HCT116 (cell line): Measurements from ENCODE around the gene RELL1. TPM values are rescaled to one million over a fixed set of nuclear protein-coding genes. Genes with fewer than 3 reads are reported as not detected.

ENCODE experiments used
- ATAC-seq: fragments of 200-7000 bp; cut with Tn5 transposase; 2 replicates; pipeline ENCODE4 v1.9.1; 2020; ENCODE audit warnings: mild to moderate bottlenecking, moderate library complexity
- Bru-seq: library from RNA; stranded (reverse); fragments of 400-500 nt; gene quantifications from one replicate; lab custom pipeline; 2021; lab: Mats Ljungman, UMichigan
- BruChase-seq, 2 experiments: library from RNA; stranded (reverse); fragments of 400-500 nt; gene quantifications; one replicate each; lab custom pipeline; 2021; lab: Mats Ljungman, UMichigan
- BruUV-seq: library from RNA; stranded (reverse); fragments of 400-500 nt; replicated peaks from 2 replicates; lab custom pipeline; 2021; lab: Mats Ljungman, UMichigan
- CTCF ChIA-PET: fragments of 300-600 bp; sonication (Branson Sonifier 250); formaldehyde crosslinking; loops from one replicate; lab custom pipeline; 2021; ENCODE audit warnings: antibody characterized with exemption; lab: Charles Lee
- POLR2A ChIA-PET: fragments of 300-600, 350-600 bp; sonication (Branson Sonifier 250); formaldehyde crosslinking; loops from one replicate; lab custom pipeline; 2021; ENCODE audit warnings: antibody characterized with exemption; lab: Charles Lee
- RAD21 ChIA-PET, 2 experiments: fragments of 300-600 bp; sonication (Branson Sonifier 250); formaldehyde crosslinking; loops; one replicate each; lab custom pipeline; 2023; ENCODE audit warnings: low total read pairs in 2 of 2; ENCODE audit not compliant: uncharacterized antibody in 2 of 2, unreplicated experiment in 2 of 2, low non-redundant PET in 1 of 2; lab: Charles Lee
- DNase-seq: peaks from one replicate; pipeline ENCODE4 v3.0.0-alpha.2; 2010; ENCODE audit warnings: low read depth, low spot score
- H2AFZ ChIP-seq: fragments of 200-600 bp; shearing (Covaris generic), sonication (generic); 2 replicates; pipeline ENCODE4 v1.6.1; 2017; ENCODE audit warnings: low read depth, mixed run types, mixed read lengths, antibody characterized with exemption, low read length; ENCODE audit not compliant: poor library complexity, severe bottlenecking
- H3K27ac ChIP-seq: 2 replicates; pipeline ENCODE4 v1.5.1; 2012; ENCODE audit warnings: low read depth, low read length
- H3K27me3 ChIP-seq: fragments of 200-600 bp; sonication (generic); 2 replicates; pipeline ENCODE4 v1.6.1; 2016; ENCODE audit warnings: mixed run types, low read length, mixed read lengths; ENCODE audit not compliant: insufficient read depth
- H3K36me3 ChIP-seq, 2 experiments: fragments of 200-500 bp in 1 of 2; fragments of 200-600 bp in 1 of 2; sonication (Bioruptor generic) in 1 of 2; sonication (generic) in 1 of 2; 2 replicates each; pipeline versions ENCODE4 v1.5.1 to v1.6.1; 2014 to 2016; ENCODE audit warnings: low read length in 2 of 2, inconsistent platforms in 1 of 2, mixed read lengths in 1 of 2, mixed run types in 1 of 2; ENCODE audit not compliant: insufficient read depth in 2 of 2, control insufficient read depth in 1 of 2
- H3K4me1 ChIP-seq, 2 experiments: fragments of 200-600 bp in 1 of 2; sonication (generic) in 1 of 2; 2 replicates each; pipeline versions ENCODE4 v1.5.1 to v1.6.1; 2012 to 2017; ENCODE audit warnings: low read length in 2 of 2, inconsistent platforms in 1 of 2, mild to moderate bottlenecking in 1 of 2, mixed read lengths in 1 of 2, mixed run types in 1 of 2, moderate library complexity in 1 of 2; ENCODE audit not compliant: insufficient read depth in 2 of 2, control insufficient read depth in 1 of 2
- H3K4me2 ChIP-seq: fragments of 200-600 bp; sonication (generic); 2 replicates; pipeline ENCODE4 v1.6.1; 2017; ENCODE audit warnings: mixed run types, low read length, mixed read lengths
- H3K4me3 ChIP-seq, 2 experiments: fragments of 200-600 bp in 1 of 2; sonication (generic) in 1 of 2; replicated peaks in 1 of 2; 2 replicates each; pipeline ENCODE4 v1.5.1; 2011 to 2016; ENCODE audit warnings: low read length in 2 of 2, control low read depth in 1 of 2, low read depth in 1 of 2, mild to moderate bottlenecking in 1 of 2, mixed read lengths in 1 of 2, mixed run types in 1 of 2
- H3K79me2 ChIP-seq: fragments of 200-600 bp; sonication (generic); 2 replicates; pipeline ENCODE4 v1.6.1; 2017; ENCODE audit warnings: mild to moderate bottlenecking, mixed run types, low read length, moderate library complexity, mixed read lengths; ENCODE audit not compliant: insufficient read depth
- H3K9ac ChIP-seq: fragments of 200-600 bp; sonication (generic); 2 replicates; pipeline ENCODE4 v1.6.1; 2016; ENCODE audit warnings: low read length, mixed read lengths
- H3K9me2 ChIP-seq: fragments of 200-600 bp; sonication (generic), shearing (Covaris generic); 2 replicates; pipeline ENCODE4 v1.6.1; 2017; ENCODE audit warnings: mixed run types, mild to moderate bottlenecking, moderate library complexity; ENCODE audit not compliant: insufficient read depth
- H3K9me3 ChIP-seq, 2 experiments: fragments of 200-500 bp in 1 of 2; fragments of 200-600 bp in 1 of 2; sonication (Bioruptor generic) in 1 of 2; sonication (generic) in 1 of 2; 2 replicates each; pipeline ENCODE4 v1.6.1; 2014 to 2017; ENCODE audit warnings: low read length in 2 of 2, mixed read lengths in 2 of 2, inconsistent platforms in 1 of 2, low read depth in 1 of 2, mild to moderate bottlenecking in 1 of 2, mixed run types in 1 of 2, moderate library complexity in 1 of 2; ENCODE audit not compliant: control insufficient read depth in 1 of 2, insufficient read depth in 1 of 2
- H4K20me1 ChIP-seq: fragments of 200-600 bp; sonication (generic), shearing (Covaris generic); 2 replicates; pipeline ENCODE4 v1.6.1; 2017; ENCODE audit warnings: mixed run types, mild to moderate bottlenecking, moderate library complexity; ENCODE audit not compliant: insufficient read depth
- CBX3 ChIP-seq: IDR thresholded peaks from 2 replicates; pipeline ENCODE4 v1.6.1; 2012; ENCODE audit warnings: low read depth
- CEBPB ChIP-seq: IDR thresholded peaks from 2 replicates; pipeline ENCODE4 v1.6.1; 2012; ENCODE audit warnings: low read depth
- CTCF ChIP-seq, 3 experiments: fragments of 200-600 bp in 1 of 3; sonication (generic) in 1 of 3; IDR thresholded peaks in 2 of 3; conservative IDR thresholded peaks in 1 of 3; 2 replicates each; pipeline ENCODE4 v1.5.1; 2012 to 2017; ENCODE audit warnings: low read depth in 2 of 3, low read length in 2 of 3, antibody characterized with exemption in 1 of 3, borderline replicate concordance in 1 of 3, control low read depth in 1 of 3, mild to moderate bottlenecking in 1 of 3, mixed read lengths in 1 of 3, mixed run types in 1 of 3, moderate library complexity in 1 of 3; ENCODE audit not compliant: insufficient read depth in 1 of 3
- EGR1 ChIP-seq: IDR thresholded peaks from 2 replicates; pipeline ENCODE4 v1.6.1; 2012; ENCODE audit warnings: low read depth
- ELF1 ChIP-seq: IDR thresholded peaks from 2 replicates; pipeline ENCODE4 v1.6.1; 2012; ENCODE audit warnings: low read depth, borderline replicate concordance
- EZH2 ChIP-seq: fragments of 200-600 bp; sonication (generic); IDR thresholded peaks from 2 replicates; pipeline ENCODE4 v1.6.1; 2017; ENCODE audit warnings: antibody characterized with exemption, mixed run types
- FOSL1 ChIP-seq: IDR thresholded peaks from 2 replicates; pipeline ENCODE4 v1.6.1; 2012; ENCODE audit warnings: low read depth
- MAX ChIP-seq: IDR thresholded peaks from 2 replicates; pipeline ENCODE4 v1.6.1; 2012
- POLR2A ChIP-seq: IDR thresholded peaks from 2 replicates; pipeline ENCODE4 v1.7.0; 2011; ENCODE audit warnings: borderline replicate concordance; ENCODE audit not compliant: insufficient read depth, insufficient read length; ENCODE audit errors: extremely low read depth
- POLR2AphosphoS5 ChIP-seq: IDR thresholded peaks from 2 replicates; pipeline ENCODE4 v1.6.1; 2011; ENCODE audit warnings: mild to moderate bottlenecking, low read depth, low read length, moderate library complexity
- RAD21 ChIP-seq: IDR thresholded peaks from 2 replicates; pipeline ENCODE4 v1.6.1; 2012; ENCODE audit warnings: low read depth, mild to moderate bottlenecking
- REST ChIP-seq: IDR thresholded peaks from 2 replicates; pipeline ENCODE4 v1.6.1; 2012; ENCODE audit warnings: low read depth
- SP1 ChIP-seq: IDR thresholded peaks from 2 replicates; pipeline ENCODE4 v1.6.1; 2012; ENCODE audit warnings: low read depth
- TCF7L2 ChIP-seq: IDR thresholded peaks from 2 replicates; pipeline ENCODE4 v1.7.0; 2011; ENCODE audit warnings: borderline replicate concordance, inconsistent platforms; ENCODE audit not compliant: insufficient read depth, insufficient read length; ENCODE audit errors: extremely low read depth
- ZBTB33 ChIP-seq: IDR thresholded peaks from 2 replicates; pipeline ENCODE4 v1.6.1; 2011; ENCODE audit warnings: mild to moderate bottlenecking, low read length, moderate library complexity; ENCODE audit not compliant: insufficient replicate concordance; ENCODE audit errors: extremely low read depth
- ZFX ChIP-seq: fragments of 450-650 bp; IDR thresholded peaks from 2 replicates; pipeline ENCODE4 v1.6.1; 2017
- intact Hi-C: fragments of 100-400 bp; cut with micrococcal nuclease; formaldehyde crosslinking; loops from 2 replicates; pipeline ENCODE4 v1.10.0; 2022
- long read RNA-seq: library from polyadenylated mRNA; unstranded; transcript quantifications from one replicate; pipeline ENCODE4 v2.0.0, GENCODE V29; 2021; ENCODE audit not compliant: unreplicated experiment
- polyA plus RNA-seq: library from polyadenylated mRNA; unstranded; fragments of >200 nt; gene quantifications from 2 replicates; pipeline ENCODE4 v1.2.1, GENCODE V29; 2012; ENCODE audit warnings: missing spikeins
- total RNA-seq: library from RNA; stranded (reverse); gene quantifications from one replicate; pipeline ENCODE4 v1.2.1, GENCODE V29; 2021; ENCODE audit not compliant: unreplicated experiment

Gene RELL1
- 30.2 TPM for total RNA-seq
- 13.3 and 14.6 TPM in 2 replicates for polyA plus RNA-seq
- percentile 76 among the genes with signal in this experiment for Bru-seq, nascent RNA
- BruChase-seq, experiment 1, labeled RNA remaining after a 6-hour chase, result percentile 77 among the genes with signal in this experiment
- percentile 68 among the genes with signal in this experiment for BruChase-seq, experiment 2, labeled RNA remaining after a 2-hour chase
- long read RNA-seq, transcript RELL1-202 (7 exons, 1,350 nt), result major isoform, 44 of 61 reads
- long read RNA-seq, partial matches to known transcripts, result 6 of 61 reads
- long read RNA-seq, other reads (novel, unspliced or antisense), result 11 of 61 reads

- no TSS peak for BruUV-seq
- Histone ChIP-seq H3K9ac (peak within 1 kb of the TSS; percentile 82), H2AFZ (peak within 1 kb of the TSS; percentile 56), H3K36me3 (no peaks in the 10 kb centered on the region), H3K4me2 (peak within 1 kb of the TSS; percentile 90), H3K9me3 (no peaks in the 10 kb centered on the region), H3K4me1 (peaks cover 0 to 24% of the 10 kb centered on the region in 2 experiments; a peak in 3 of 4 replicates), H3K79me2 (peaks cover 16% of the 10 kb centered on the region), H4K20me1 (no peaks in the 10 kb centered on the region), H3K4me3 (peak within 1 kb of the TSS; percentile 66 to 69), H3K9me2 (no peaks in the 10 kb centered on the region), H3K27ac (peak within 1 kb of the TSS; percentile 65), H3K27me3 (no peaks in the 10 kb centered on the region)
- ChIA-PET POLR2A (interaction anchor here (0.7 to 1.0 kb wide), 5 partner anchors 10 to 46 kb away, joined by 3 to 7 read pairs (median 3); no protein-coding TSS in a partner anchor), RAD21 (interaction anchor here (0.7 to 1.0 kb wide), 3 partner anchors 9 to 1459 kb away, joined by 3 to 10 read pairs (median 4); no protein-coding TSS in a partner anchor), CTCF (interaction anchor here (0.9 to 1.5 kb wide), 2 partner anchors 84 to 116 kb away, joined by 5 read pairs; no protein-coding TSS in a partner anchor)
- peak; percentile 99 for DNase-seq
- peak; percentile 89 for ATAC-seq
- intact Hi-C loops, result loop anchor here (5.0 kb wide), 1 partner anchor 84 kb away; no protein-coding TSS in a partner anchor
- no peak for TF ChIP-seq ZBTB33
- no peak for TF ChIP-seq POLR2A
- TF ChIP-seq FOSL1, result no peak
- peak; percentile 76 for TF ChIP-seq EGR1
- peak; percentile 88 for TF ChIP-seq SP1
- TF ChIP-seq ELF1, result no peak
- TF ChIP-seq EZH2, result no peak
- no peak for TF ChIP-seq ZFX
- TF ChIP-seq RAD21, result no peak
- no peak for TF ChIP-seq REST
- peak; percentile 56; the same call in 1 of the 2 replicates for TF ChIP-seq CBX3
- TF ChIP-seq POLR2AphosphoS5, result no peak; the same call in 1 of the 2 replicates
- TF ChIP-seq CTCF (IDR thresholded peaks at IDR 0.05 in 2 of 3, conservative IDR thresholded peaks at IDR 0.05 in 1 of 3; ENCODE audit: borderline replicate concordance in 1 of 3, insufficient read depth in 1 of 3, low read depth in 2 of 3, low read length in 2 of 3), result no peak
- TF ChIP-seq CEBPB, result no peak
- no peak for TF ChIP-seq TCF7L2
- TF ChIP-seq MAX, result peak; percentile 93
Measured at GRCh38 chr4:37686373-37687193, at the start of gene RELL1. Gene RELL1 (minus strand): TSS chr4:37686376. CDS start chr4:37686287, 89 bp downstream.
